AG04450 (cell line): ENCODE results near the gene DRC7. TPM values are rescaled to one million over a fixed set of nuclear protein-coding genes. Genes with fewer than 3 reads are reported as not detected.
"Not testable (repeated sequence)": the region's sequence is repeated elsewhere in the genome, so short reads cannot be mapped to it uniquely, and the experiment has no call there.

Experiments used
- CTCF ChIA-PET: fragments of 300-600, 350-600 bp; formaldehyde crosslinking; extraction: SDS; loops from one replicate; lab custom pipeline; 2022; ENCODE audit warnings: antibody characterized with exemption, inconsistent platforms; lab: Charles Lee
- POLR2A ChIA-PET: fragments of 350-600 bp; formaldehyde crosslinking; extraction: SDS; loops from one replicate; lab custom pipeline; 2021; ENCODE audit warnings: antibody characterized with exemption, inconsistent platforms; lab: Yijun Ruan, JAX
- DNase-seq: peaks from one replicate; pipeline ENCODE4 v3.0.0-alpha.2; 2011; ENCODE audit warnings: low read depth, low spot score
- H3K27ac ChIP-seq: one replicate; pipeline ENCODE4 v1.5.1; 2012; ENCODE audit warnings: low read depth, low read length, control low read depth
- H3K27me3 ChIP-seq: one replicate; pipeline ENCODE4 v1.6.0; 2012; ENCODE audit warnings: low read length; ENCODE audit not compliant: control insufficient read depth, insufficient read depth
- H3K4me3 ChIP-seq: 2 replicates; pipeline ENCODE4 v1.5.1; 2011; ENCODE audit warnings: mild to moderate bottlenecking, low read depth, low read length, control low read depth
- H3K9me3 ChIP-seq: 2 replicates; pipeline ENCODE4 v1.5.1; 2012; ENCODE audit warnings: low read length; ENCODE audit not compliant: control insufficient read depth, insufficient read depth
- polyA plus RNA-seq: library from polyadenylated mRNA; depleted of rRNA; stranded (reverse); fragments of >200 nt; gene quantifications from 2 replicates; pipeline ENCODE4 v1.2.3, GENCODE V29; 2011
- TF ChIP-seq, protein P1 (sequence below): IDR thresholded peaks from 2 replicates; pipeline ENCODE4 v1.5.1; 2011; ENCODE audit warnings: low read depth, low read length, control low read depth, inconsistent platforms

Gene DRC7
- polyA plus RNA-seq, 1 experiment = not detected

GRCh38 chr16:57670196-57670595 lies 24.4 kb upstream of the DRC7 start:
- no peak for DNase-seq

GRCh38 chr16:57671451-57671850 lies 23.2 kb upstream of the DRC7 start:
- not testable (repeated sequence) for DNase-seq

More at GRCh38 chr16:57670196-57670595, 24.4 kb upstream of the DRC7 start:
- H3K9me3 ChIP-seq = no peaks in the 10 kb centered on the region
- H3K4me3 ChIP-seq = no peak overlapping the region
- ChIA-PET CTCF (no interaction called here), POLR2A (no interaction called here)
- H3K27me3 ChIP-seq = peaks cover 42% of the 10 kb centered on the region
- TF ChIP-seq, protein P1, sequence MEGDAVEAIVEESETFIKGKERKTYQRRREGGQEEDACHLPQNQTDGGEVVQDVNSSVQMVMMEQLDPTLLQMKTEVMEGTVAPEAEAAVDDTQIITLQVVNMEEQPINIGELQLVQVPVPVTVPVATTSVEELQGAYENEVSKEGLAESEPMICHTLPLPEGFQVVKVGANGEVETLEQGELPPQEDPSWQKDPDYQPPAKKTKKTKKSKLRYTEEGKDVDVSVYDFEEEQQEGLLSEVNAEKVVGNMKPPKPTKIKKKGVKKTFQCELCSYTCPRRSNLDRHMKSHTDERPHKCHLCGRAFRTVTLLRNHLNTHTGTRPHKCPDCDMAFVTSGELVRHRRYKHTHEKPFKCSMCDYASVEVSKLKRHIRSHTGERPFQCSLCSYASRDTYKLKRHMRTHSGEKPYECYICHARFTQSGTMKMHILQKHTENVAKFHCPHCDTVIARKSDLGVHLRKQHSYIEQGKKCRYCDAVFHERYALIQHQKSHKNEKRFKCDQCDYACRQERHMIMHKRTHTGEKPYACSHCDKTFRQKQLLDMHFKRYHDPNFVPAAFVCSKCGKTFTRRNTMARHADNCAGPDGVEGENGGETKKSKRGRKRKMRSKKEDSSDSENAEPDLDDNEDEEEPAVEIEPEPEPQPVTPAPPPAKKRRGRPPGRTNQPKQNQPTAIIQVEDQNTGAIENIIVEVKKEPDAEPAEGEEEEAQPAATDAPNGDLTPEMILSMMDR = no peak
- no peak overlapping the region for H3K27ac ChIP-seq

DNA sequence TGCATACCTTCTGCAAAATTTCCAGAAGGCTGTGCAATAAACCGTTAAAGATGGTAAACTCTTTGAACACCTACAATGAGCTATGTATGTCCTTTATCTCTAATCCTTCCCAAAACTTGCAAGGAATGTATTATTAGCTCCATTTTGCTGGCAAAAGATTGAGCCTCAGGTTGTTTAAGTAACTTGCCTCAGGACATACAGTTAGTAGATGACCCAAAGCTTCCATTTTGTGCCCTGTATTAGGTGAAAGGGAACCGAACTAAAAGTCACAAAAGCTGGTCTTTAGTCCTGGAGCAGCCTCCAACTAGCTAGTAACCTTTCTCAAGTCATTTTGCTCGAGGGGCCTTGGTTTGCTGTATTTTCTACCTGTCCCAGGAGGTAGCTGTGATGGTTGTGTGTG lies 22.2 kb upstream of the DRC7 start:
- CTCF ChIA-PET = interaction anchor here (0.5 to 1.1 kb wide), 4 partner anchors 23 to 210 kb away, joined by 3 to 5 read pairs (median 3); partner anchors contain the start of gene POLR2C
- no peak overlapping the region for H3K4me3 ChIP-seq

More at GRCh38 chr16:57671451-57671850, 23.2 kb upstream of the DRC7 start:
- CTCF ChIA-PET = interaction anchor here (0.9 kb wide), 1 partner anchor 22 kb away, joined by 5 read pairs; no protein-coding TSS in a partner anchor
- H3K9me3 ChIP-seq, H3K4me3 ChIP-seq, H3K27ac ChIP-seq, POLR2A ChIA-PET: not testable (repeated sequence)
- peaks cover 46% of the 10 kb centered on the region for H3K27me3 ChIP-seq

DNA sequence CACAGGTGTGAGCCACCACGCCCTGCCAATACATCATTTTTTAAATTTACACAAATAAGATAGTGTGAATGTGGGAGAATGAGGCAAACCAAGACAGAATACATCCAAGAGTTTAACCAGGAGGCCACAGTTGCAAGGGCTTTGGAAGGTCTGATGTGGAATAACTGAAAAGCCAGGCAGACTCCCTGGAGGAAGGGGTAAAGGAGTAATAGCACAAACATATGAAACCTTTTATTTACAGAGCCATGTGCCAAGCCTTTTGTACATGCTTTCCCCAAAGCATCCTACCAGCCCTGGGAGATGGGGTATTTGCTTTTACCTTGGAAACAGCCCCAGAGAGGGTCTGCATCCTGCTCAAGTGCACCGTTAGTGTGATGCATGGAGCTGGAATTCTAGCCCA lies 21.8 kb upstream of the DRC7 start:
- Histone ChIP-seq H3K9me3 (no peaks in the 10 kb centered on the region), H3K27me3 (peaks cover 52% of the 10 kb centered on the region), H3K4me3 (no peak overlapping the region), H3K27ac (no peak overlapping the region)
- ChIA-PET POLR2A (no interaction called here), CTCF (interaction anchor here (1.1 kb wide), 1 partner anchor 25 kb away, joined by 3 read pairs; no protein-coding TSS in a partner anchor)
- no peak for DNase-seq
- TF ChIP-seq, protein P1 = no peak

More for the DNA sequence above, 22.2 kb upstream of the DRC7 start:
- TF ChIP-seq, protein P1 = no peak
- DNase-seq = no peak
- no peaks in the 10 kb centered on the region for H3K9me3 ChIP-seq
- POLR2A ChIA-PET = no interaction called here
- H3K27me3 ChIP-seq = peaks cover 49% of the 10 kb centered on the region
- H3K27ac ChIP-seq = no peak overlapping the region

DNA sequence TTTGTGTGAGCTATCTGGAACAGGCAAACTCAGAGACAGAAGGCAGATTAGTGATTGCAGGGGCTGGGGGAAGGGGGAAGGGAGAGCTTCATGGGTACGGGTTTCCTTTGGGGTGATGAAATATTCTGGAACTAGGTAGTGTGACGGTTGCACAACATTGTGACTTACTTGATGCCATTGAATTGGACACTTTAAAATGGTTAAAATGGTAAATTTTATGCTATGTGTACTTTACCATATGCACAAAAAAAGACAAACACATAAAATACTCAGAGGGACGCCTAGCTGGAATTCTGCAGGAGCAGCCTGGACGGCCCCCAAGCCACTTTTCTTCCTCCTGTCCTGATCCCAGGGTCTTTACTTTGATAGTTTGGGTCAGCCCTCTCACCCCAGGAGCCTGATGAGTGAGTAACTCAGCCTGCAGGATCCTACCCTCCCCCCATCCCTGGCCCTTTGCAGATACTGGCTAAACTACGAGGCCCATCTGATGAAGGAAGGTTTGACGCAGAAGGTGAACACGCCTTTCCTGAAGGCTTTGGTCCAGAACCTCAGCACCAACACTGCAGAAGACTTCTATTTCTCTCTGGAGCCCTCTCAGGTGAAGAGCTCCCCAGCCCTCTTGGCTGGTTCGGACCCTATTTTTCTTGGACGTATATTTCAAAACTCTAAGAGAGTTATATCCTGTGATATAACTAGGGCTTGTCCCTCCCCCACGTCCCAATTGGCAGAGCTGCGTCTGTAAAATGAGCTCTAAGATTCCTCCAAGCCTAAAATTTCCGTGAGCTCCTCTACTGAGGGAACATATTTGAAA lies 18.7 kb upstream of the DRC7 start:
- TF ChIP-seq, protein P1 = no peak
- Histone ChIP-seq H3K4me3 (no peak overlapping the region), H3K9me3 (no peaks in the 10 kb centered on the region; the same call in 1 of the 2 replicates), H3K27ac (no peak overlapping the region), H3K27me3 (peaks cover 52% of the 10 kb centered on the region)
- DNase-seq = no peak
- CTCF ChIA-PET = interaction anchor here (0.9 to 1.2 kb wide), 2 partner anchors 28 to 157 kb away, joined by 3 to 4 read pairs; no protein-coding TSS in a partner anchor
- POLR2A ChIA-PET = no interaction called here
